PFSK-1 (cell line): ENCODE results near the gene NPW.

ENCODE experiments used
- FOXP2 ChIP-seq: optimal IDR thresholded peaks from 2 replicates; pipeline ENCODE3; 2011; ENCODE audit warnings: borderline replicate concordance, control low read depth, inconsistent platforms; ENCODE audit not compliant: insufficient read depth; ENCODE audit errors: extremely low read length, extremely low read depth
- POLR2AphosphoS5 ChIP-seq: IDR thresholded peaks from 2 replicates; pipeline ENCODE4 v1.6.1; 2012; ENCODE audit warnings: low read depth, mild to moderate bottlenecking, control low read depth, low read length, moderate library complexity
- SIN3A ChIP-seq: IDR thresholded peaks from 2 replicates; pipeline ENCODE4 v1.6.1; 2012; ENCODE audit warnings: mild to moderate bottlenecking, low read length, moderate library complexity, borderline replicate concordance; ENCODE audit not compliant: insufficient read depth
- TAF1 ChIP-seq: IDR thresholded peaks from 2 replicates; pipeline ENCODE4 v1.6.1; 2012; ENCODE audit warnings: low read length, control low read depth, borderline replicate concordance; ENCODE audit not compliant: insufficient read depth
- TF ChIP-seq, protein P1 (sequence below), 2 experiments: IDR thresholded peaks; 2 replicates each; pipeline versions ENCODE4 v1.6.1 to v1.8.0; 2011 to 2012; ENCODE audit warnings: low read depth in 2 of 2, low read length in 2 of 2, control low read depth in 1 of 2, inconsistent platforms in 1 of 2, mild to moderate bottlenecking in 1 of 2, moderate library complexity in 1 of 2; ENCODE audit not compliant: insufficient read depth in 1 of 2

GRCh38 chr16:2027024-2028010, 7.7 kb downstream of the NPW start:
- TF ChIP-seq, protein P1, sequence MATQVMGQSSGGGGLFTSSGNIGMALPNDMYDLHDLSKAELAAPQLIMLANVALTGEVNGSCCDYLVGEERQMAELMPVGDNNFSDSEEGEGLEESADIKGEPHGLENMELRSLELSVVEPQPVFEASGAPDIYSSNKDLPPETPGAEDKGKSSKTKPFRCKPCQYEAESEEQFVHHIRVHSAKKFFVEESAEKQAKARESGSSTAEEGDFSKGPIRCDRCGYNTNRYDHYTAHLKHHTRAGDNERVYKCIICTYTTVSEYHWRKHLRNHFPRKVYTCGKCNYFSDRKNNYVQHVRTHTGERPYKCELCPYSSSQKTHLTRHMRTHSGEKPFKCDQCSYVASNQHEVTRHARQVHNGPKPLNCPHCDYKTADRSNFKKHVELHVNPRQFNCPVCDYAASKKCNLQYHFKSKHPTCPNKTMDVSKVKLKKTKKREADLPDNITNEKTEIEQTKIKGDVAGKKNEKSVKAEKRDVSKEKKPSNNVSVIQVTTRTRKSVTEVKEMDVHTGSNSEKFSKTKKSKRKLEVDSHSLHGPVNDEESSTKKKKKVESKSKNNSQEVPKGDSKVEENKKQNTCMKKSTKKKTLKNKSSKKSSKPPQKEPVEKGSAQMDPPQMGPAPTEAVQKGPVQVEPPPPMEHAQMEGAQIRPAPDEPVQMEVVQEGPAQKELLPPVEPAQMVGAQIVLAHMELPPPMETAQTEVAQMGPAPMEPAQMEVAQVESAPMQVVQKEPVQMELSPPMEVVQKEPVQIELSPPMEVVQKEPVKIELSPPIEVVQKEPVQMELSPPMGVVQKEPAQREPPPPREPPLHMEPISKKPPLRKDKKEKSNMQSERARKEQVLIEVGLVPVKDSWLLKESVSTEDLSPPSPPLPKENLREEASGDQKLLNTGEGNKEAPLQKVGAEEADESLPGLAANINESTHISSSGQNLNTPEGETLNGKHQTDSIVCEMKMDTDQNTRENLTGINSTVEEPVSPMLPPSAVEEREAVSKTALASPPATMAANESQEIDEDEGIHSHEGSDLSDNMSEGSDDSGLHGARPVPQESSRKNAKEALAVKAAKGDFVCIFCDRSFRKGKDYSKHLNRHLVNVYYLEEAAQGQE (IDR thresholded peaks at IDR 0.05; ENCODE audit: insufficient read depth in 1 of 2, low read depth in 2 of 2, low read length in 2 of 2) = 0 out of 4 replicates have a peak, but pooled peaks of 1 of the 2 experiments have one; percentile 32
- no peak for TF ChIP-seq TAF1
- TF ChIP-seq POLR2AphosphoS5 = no peak
- TF ChIP-seq SIN3A = no peak
- no peak for TF ChIP-seq FOXP2
